GM21447 (cell line): ENCODE data around the gene CAMK2A.

Source experiments
- ATAC-seq: cut with Tn5 transposase; IDR thresholded peaks from one replicate; pipeline ENCODE4 v1.9.1; 2021; ENCODE audit not compliant: unreplicated experiment

CAMK2A gene

DNA sequence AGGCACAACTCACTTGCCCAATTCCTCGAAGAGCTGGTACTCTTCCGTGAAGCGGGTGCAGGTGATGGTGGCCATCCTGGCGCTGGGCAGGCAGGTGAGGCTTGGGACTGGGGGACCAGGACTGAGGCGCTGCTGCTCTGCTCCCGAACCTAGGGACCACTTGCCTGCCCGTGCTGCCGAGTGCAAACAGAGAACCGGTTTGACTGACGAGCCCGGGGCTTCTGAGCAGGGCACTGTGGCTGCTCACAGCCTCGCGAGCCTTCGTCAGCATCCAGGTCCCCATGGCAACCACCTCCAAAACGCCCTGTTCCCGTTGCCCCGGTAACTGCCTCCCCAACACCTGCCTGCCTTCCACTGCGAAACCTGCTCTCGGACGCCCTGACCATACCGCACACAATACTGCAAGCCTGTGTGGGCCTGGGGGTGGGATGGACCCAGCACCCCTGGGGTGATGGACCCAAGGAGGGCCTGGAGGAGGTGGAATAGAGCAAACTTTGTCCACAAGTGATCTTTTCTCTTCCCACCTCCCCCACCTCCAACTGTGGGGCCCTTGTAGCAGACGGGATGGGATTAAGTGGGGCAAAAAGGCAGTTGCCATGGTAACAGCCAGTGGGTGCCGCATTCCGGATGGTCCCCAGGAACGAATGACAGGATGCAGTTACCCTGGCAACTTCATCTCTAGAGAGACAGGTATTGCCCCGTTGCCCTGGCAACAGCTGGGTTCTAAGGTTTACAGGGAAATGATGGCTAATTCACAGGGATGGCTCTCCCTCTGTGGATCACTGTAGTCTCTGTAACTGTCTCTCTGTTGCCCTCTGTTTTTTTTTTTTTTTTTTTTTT is at the start of gene CAMK2A:
Gene CAMK2A (minus strand): TSS at position 223 of the 840 bp plus-strand sequence. CDS start 148 bp downstream, at position 75.
- ATAC-seq = no peak

DNA sequence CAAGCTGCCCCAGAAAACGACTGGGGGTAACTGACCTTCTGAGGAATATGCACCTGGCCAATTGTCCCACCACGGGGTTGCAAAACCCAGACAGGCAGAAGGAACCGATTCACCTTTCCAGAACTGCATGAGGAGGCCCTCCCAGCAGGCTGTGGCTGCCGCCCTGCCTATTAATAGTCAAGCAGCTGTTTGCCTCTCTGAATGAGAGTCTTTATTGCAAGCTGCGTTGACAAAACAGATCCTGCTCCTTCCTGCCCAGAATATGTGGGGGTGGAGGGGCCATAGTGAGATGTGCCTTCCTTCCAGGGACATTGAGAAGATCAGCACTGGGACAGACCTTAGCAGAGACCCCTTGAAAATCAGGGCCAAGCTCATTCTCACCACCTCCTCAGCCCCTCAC is 49.6 kb upstream of the CAMK2A start:
- no peak for ATAC-seq

DNA sequence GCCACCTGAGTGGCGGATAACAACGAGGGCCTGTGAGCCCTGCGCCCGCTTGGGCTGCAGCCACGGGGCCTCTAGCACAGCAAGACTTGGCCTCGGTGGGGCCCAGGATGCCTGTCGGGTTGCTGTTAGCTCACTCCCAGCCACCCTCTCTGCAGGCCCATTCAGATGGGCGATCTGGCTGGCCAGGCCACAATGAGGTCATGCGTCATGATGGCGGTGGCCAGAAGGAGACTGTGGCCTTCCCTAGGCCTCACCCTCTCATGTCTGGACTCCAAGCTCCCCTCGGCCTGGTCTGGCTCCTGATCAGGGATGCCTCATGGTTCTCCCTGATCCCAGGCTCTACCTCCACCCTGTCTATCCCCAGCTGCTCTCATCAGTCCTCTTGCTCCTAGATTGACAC is 49.0 kb upstream of the CAMK2A start:
- no peak for ATAC-seq

DNA sequence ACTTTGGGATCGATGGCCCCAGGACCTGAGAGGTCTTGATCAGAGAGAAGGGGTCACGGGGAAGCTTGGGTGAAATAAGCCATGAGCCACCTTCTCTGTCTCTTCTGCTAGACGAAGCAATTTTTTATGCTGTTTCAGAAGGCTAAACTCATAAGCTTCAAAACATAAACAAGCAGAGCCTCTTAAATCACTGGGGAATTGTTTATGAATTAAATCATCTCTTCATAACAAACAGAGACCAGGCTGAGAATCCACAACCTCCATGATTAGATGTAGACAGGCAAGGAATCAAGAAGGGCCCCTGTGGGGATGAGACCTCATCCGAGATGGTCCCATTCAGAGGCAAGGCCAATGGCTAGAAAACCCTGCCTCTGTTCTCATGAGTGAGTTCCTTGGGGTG is 46.2 kb upstream of the CAMK2A start:
- no peak for ATAC-seq

DNA sequence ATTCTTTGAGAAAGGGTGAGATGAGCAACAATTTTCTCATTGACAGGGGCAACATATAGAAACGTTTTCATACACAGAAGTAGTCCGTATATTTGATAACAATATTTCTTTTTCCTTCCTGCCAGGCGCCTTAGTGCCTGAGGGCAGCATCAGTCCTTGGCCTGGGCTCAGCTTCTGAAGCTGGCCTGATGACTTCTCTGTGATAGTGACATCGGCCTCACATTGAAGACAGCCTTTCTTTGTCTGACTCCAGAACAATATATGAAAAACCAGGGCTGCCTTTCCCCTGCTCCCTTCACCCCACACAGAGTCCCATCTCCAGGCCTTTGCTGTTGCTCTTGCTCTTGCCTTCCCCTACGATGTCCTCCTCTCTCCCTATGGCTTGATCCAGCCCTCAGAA is 43.8 kb upstream of the CAMK2A start:
- no peak for ATAC-seq

DNA sequence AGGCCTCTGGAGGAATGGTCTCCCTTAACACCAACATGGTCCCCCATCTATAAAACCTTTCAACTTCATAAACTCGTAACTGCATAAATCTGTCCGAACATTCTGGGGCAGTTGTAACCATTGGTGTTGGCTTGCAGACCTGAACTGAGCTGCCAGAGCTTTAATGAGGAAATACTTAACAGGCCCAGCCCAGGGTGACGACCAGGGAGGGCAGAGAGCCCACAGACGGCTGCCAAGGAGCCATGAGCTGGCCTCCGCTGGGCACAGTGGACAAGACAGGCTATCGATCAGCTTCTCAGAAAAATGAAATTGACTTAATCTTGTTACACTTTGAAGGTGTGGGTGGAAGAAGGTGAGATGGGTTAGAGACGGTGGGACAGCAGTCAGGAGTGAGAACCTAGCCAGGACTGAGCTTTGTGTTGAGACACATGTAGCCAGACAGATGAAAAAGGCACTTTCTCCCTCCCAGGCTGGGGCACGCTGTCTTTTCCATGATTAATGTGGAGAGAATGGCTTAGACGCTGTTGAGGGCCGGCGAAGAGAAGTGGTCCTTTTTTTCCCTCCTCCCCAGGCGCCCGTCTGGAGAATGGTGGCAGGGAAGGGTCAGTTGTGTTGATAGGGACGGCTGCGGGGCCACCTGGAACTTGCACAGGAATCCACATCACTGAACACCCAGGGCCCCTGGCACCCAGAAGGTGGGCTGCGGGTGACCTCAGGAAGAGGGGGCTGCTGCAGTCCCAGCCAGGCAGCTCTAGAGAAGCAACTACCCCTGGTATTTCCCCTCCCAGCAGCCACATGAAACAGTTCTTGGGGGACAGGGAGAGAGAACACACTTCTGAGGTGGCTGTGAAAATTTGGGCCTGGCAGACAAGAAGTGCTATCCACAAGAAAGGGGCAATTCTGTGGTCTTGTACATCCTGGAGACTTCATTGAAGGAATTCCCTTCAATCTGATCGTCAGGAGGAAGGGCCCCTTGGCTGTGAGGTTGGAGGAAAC is 40.6 kb upstream of the CAMK2A start:
- ATAC-seq = no peak

DNA sequence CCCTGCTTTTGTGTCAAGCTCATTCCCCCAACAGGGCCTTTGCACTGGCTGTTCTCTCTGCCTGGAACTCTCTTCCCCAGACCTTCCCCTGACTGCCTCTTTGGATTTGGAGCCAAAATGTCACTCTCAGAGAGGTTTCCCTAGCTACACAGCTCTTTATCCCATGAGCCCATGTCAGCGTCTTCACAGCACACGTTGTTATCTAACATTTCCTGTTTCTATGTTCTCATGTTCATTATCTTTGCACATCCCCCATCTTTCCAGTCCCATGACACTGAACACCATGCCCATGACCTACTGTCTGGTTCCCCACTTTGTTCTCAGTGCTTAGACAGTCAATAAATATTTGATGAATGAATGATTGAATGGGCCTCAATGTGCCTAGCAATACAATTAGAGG is 39.5 kb upstream of the CAMK2A start:
- ATAC-seq = no peak

DNA sequence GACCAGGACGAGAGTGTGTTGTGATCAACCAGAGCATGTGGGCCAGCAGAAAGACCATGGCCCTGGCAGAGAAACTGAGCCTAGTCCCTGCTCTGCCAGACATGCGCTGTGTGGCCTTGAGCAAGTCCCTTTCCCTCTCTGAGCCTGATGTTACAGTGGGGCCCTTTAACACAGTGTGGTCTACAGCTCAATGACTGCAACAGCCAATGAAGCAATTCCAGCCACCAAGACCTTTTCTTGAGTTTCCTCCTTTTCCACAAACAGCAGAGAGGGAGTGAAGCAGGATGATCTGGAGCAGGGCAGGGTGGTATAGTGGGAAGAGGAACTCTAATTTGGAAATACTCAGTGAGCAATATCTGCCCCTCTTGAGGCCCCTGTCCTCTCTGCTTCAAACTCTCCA is 38.9 kb upstream of the CAMK2A start:
- no peak for ATAC-seq

DNA sequence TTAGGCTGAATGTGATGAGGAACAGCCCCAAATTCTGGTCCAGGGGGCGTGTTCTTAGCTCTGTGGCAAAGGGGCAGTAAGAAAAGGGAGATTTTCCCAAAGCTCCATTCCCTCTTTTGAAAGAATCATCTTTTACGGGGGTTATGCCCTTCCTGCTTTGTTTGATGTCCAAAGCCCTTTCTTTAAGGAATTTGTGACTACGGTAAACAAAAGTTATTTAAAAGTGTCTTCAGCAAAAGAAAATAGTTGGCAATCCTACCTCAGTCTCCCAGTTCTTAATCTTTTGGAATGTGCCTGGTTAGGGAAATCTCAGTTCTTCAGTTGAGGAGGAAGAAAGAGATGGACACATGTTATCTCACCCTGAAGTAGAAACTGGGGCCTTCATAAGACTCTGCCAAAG is 37.6 kb upstream of the CAMK2A start:
- no peak for ATAC-seq

DNA sequence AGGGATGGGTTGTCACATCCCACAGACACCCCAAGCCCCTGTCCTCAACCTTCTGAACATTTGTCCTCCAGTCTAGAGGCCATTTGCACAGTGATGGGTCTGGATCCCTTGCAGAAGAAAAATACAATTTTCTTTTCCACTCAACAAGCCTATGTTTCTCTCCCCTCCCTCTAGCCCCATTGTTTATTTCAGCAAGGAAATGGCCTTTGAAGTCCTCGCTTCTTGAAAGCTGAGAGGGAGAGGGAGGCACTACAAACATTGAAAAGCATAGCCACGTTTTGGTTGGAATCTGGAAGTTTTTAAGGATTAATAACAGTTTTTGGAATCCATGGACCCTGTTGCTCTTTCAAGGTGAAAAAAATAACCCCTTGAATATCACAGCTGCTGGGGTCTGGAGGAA is 37.1 kb upstream of the CAMK2A start:
- ATAC-seq = no peak

DNA sequence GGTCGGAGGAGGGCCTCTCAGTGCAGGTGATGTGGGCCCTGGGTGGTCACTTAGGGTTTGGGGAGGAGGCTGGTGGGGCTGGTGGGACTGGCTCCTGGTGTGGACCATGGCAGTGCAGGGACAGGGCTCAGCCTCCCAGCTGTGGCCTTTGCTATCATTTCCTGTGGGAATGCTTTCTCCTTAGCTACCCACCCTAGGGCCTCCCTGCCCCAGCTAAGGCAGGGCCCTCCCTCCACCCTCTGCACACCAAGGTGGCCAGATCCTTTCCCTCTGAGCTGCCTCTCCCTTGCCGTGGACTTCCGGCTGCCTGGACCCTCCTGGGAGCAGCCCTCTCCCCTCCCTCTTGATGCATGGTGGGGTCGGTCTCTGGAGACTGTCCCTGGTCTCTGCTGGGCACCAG is 35.9 kb upstream of the CAMK2A start:
- ATAC-seq = no peak

DNA sequence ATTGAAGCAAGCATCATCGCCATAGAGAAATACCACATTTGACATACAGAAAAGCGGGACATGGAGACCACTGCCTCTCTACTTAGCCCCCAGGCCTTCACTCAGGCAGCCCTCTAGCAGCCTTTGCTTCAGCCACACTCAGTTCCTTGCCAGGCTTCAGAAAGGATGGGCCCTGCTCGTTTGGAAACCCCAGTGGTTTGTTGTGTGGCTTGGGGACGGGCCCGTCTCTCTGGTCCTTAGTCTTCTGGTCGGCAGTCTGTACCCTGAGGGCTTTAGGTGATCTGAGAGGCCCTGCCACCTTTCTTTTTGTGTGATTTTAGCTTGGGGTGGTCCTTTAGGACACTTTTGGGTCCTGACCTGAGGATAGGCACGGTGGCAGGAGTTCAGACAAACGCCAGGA is 34.2 kb upstream of the CAMK2A start:
- no peak for ATAC-seq

DNA sequence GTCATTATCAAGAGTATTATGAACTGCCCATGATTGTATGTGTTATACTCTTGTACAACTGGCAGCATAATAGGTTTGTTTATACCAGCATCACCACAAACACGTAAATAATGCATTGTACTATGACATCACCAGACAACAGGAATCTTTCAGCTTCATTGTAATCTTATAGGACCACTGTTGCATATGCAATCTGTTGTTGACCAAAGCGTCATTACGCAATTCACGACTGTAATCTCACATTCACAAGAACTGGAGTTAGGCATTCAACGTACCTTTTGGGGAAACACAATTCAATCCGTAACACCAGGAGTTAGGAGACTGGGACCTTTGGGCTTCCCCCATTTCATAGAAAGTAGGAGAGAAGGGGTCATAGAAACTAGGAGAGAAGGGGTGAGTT is 33.5 kb upstream of the CAMK2A start:
- no peak for ATAC-seq

DNA sequence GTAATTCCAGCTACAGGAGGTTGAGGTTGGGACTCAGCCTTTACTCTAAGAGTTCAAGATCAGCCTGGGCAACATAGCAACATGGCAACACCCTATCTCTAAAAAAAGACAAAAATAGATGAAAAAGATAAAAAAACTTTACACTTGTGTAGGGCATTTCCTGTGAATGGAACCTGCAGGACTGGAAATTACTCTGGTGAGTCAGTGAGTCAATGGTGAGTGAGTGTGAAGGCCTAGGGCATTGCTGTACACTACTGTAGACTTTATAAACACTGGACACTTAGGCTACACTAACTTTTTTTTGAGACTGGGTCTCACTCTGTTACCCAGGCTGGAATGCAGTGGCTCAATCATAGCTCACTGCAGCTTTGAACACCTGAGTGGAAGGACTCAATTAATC is 32.6 kb upstream of the CAMK2A start:
- no peak for ATAC-seq

DNA sequence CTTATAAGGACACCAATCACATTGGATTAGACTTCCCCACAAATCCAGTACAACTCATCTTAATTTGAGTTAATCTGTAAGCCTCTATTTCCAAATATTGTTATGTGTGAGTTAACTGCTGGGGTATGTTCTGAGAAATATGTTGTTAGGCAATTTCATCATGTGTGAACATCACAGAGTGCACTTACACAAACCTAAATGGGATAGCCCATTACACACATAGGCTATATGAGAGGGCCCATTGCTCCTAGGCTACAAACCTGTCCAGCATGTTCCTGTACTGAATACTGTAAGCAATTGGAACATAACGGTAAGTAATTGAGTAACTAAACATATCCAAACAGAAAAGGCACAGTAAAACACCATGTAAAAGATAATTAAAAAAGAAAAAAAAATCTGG is 32.2 kb upstream of the CAMK2A start:
- no peak for ATAC-seq

DNA sequence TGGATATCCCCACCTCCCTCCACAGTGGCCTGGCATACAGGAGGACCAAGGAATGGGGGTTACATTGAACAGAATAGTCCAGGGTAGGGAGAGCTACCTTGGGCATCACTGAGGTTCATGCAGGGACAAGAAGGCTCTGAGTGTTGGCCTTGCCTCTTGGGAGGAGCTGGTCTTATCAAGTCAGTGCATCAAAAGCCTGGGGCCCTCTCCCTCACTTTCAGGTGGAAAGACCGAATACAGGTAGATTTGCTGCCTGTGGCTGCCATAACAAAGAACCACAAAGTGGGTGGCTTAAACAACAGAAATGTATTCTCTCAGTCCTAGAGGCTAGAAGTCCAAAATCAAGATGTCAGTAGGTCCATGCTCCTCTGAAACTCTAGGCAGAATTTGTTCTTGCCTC is 31.6 kb upstream of the CAMK2A start:
- no peak for ATAC-seq

DNA sequence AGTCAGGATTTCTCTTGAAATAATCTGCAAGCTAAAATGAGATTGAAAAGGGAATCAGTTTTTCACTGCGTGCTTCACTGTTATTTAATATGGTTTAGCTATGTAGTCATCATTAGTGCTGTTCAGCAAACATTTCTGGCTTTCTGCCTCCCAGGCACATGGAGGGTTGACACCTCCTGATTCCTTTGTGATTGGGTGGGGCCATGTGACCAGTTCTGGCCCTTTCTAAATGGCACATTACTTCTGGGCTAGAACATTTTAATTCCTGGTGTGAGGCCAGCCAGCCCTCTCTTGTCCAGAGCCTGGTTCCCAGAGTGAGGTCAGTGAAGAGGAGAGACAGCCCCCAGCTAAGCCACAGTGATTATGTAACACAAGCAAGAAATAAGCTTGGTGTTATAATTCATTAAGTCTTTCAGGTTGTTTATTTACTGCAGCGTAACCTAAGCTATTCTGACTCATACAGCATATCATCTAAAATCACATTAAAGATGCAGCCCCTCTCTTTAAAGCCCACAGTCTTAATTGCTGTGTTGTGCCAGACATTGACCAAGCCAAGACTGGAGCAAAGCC is 30.6 kb upstream of the CAMK2A start:
- ATAC-seq = no peak

DNA sequence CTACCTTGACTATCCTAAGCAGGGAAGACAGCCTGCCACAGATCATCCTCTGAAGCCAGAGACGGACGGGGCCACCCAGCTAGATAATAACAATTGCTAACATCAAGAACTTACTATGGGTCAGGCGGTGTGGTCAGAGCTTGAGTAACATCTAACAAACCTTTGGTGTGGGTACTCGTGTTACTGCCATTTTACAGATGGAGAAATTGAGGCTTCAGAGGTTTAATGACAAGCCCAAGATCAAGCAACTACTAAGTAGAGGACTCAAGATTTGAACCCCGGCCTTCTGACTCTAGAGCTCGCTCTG is 29.9 kb upstream of the CAMK2A start:
- ATAC-seq = no peak

DNA sequence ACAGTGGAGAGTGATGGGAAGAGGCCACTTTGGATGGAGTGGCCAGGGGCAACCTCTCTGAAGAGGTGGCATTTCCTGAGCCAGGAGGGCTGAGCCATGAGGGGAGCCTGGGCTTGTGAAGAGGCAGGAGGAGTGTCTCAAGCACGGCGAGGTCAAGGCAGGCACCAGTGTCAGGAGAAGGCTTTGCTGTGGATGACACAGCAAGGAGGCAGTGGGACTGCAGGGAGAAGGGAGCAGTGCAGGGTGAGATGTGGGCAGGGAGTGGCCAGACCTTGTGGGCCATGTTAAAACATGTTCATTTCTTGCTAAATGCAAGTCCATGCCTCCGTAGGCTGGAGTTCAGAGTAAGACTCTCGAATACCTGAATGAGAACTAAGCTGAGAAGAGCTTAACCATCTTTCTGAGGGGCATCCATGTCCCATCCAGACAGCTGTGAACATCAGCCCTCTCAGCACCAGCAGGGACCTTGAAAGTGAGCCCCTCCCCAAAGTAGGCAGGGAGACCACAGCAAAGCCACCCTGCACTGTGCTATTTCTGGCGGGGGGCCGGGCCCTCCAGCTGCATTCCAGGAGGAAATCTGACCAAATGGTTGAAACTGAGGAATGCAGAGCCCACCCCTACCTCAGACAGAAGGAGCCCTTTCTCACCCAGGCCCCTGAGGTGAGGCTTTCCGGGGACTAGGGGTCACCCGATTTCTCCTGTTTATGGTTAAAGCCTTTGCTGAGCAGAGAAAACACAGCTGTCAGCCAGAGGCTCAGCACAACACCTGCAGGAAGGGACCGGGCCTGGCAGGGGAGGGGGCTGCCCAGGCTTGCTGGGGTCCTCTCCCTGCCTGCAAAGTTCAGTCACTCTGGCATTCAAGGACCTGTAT is 29.3 kb upstream of the CAMK2A start:
- no peak for ATAC-seq

DNA sequence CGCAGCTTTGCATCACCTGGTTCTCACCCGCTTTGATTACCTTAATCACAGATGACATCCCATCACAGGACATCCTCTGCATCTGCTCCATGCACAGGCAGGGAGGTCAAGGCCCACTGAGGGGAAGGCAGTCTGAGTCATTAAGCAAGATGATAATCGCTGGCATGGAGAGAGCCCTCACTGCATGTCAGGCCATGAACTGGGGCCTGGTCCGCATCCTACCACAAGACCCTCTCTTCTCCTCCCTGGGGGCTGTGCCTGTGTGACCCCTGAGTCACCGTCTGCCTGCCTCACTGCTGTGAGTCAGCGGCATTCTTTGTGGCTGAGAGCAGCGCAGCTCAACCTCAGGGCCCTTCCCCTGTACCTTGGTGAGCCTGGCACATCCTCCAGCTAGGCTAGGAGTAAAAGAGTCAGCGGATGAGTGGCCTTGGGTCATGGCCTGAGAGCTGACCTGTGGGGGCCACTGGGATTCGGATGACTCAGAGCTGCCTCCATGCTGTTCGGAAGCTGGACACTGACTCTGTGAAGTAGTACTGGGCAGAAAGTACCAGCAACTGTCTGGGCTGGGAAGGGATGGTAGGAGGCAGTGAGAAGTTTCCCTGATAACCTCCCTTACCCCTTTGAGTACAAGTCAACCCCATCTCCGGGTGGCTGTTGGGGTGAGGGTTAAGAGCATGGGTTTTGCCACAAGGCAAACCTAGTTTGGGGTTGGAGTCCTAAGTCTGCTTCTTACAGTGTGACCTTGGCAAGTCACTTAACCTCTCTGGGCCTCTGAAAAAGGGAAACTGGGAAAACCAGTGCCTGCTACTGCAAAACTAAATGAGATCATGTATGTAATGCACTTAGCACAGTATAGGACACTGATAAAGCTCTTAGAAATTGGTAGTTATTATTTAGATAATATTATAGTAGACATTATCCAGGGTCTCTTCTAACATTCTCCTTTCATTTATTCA is 27.8 kb upstream of the CAMK2A start:
- ATAC-seq = no peak
